Activated CD8-positive, alpha-beta T cell treated with anti-CD3 and anti-CD28 coated beads for 36 hours (primary cell): ENCODE data around the gene DNAAF1. TPM values are rescaled to one million over a fixed set of nuclear protein-coding genes. Genes with fewer than 3 reads are reported as not detected.

Experiments used
- ATAC-seq: fragments of 200-7000 bp; cut with Tn5 transposase; one replicate; pipeline ENCODE4 v1.10.0; 2021; ENCODE audit warnings: mild to moderate bottlenecking, moderate library complexity
- CTCF ChIA-PET: fragments of 350-600 bp; sonication (Branson Sonifier 250); formaldehyde crosslinking; loops from one replicate; lab custom pipeline; 2021; ENCODE audit warnings: antibody characterized with exemption; lab: Charles Lee
- POLR2A ChIA-PET: fragments of 350-600 bp; sonication (Branson Sonifier 250); formaldehyde crosslinking; loops from one replicate; lab custom pipeline; 2021; ENCODE audit warnings: antibody characterized with exemption; lab: Charles Lee
- DNase-seq: peaks from one replicate; pipeline ENCODE4 v3.0.0-alpha.2; 2020
- H3K27ac Mint-ChIP-seq: one replicate; pipeline ENCODE4 v1.8.0; 2021; ENCODE audit warnings: mild to moderate bottlenecking, mixed read lengths
- H3K27me3 Mint-ChIP-seq: one replicate; pipeline ENCODE4 v1.8.0; 2021; ENCODE audit warnings: mixed read lengths
- H3K36me3 Mint-ChIP-seq: one replicate; pipeline ENCODE4 v1.8.0; 2021; ENCODE audit warnings: low read depth, mixed read lengths
- H3K4me1 Mint-ChIP-seq: one replicate; pipeline ENCODE4 v1.8.0; 2021; ENCODE audit warnings: low read depth, mixed read lengths
- H3K4me3 Mint-ChIP-seq: one replicate; pipeline ENCODE4 v1.8.0; 2021; ENCODE audit warnings: mild to moderate bottlenecking, moderate library complexity, mixed read lengths
- H3K9me3 Mint-ChIP-seq: one replicate; pipeline ENCODE4 v1.8.0; 2021; ENCODE audit warnings: mixed read lengths
- CTCF ChIP-seq: fragments of 200-600 bp; IDR thresholded peaks from one replicate; pipeline ENCODE4 v1.8.0; 2022; ENCODE audit warnings: antibody characterized with exemption, mild to moderate bottlenecking
- intact Hi-C: fragments of 100-400 bp; cut with micrococcal nuclease; formaldehyde crosslinking; loops from one replicate; pipeline ENCODE4 v1.10.0; 2022
- total RNA-seq, 2 experiments: library from RNA; stranded (reverse); gene quantifications; one replicate each; pipeline ENCODE4 v1.2.3, GENCODE V29; 2021

DNAAF1 gene
- total RNA-seq, 2 experiments from 2014 or later = not detected

DNA sequence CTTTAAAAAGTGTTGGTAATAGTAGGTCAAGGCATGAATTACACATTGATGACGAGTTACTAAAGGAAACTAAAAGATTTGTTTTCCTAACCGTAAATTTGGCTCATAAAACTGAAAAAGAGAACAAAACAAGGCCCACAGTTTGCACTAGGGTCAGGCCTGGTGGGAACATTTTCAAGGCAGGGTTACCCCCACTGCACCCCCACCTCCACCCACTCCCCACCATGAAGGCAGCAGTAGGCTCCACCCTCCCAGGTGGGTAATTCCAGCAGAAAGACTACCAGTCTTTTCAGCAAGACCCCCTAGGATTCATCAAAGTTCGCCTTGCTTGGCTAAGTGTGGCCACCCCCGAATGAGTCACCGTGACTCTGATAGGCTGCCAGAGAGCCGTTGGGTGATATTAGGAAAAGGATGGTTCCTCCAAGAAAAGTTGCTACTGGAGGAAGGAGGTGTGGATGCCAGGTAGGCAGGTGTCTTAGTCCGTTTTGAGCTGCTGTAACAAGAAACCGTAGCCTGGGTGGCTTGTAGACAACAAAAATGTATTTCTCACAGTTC is 8.6 kb downstream of the DNAAF1 start:
- CTCF ChIA-PET = interaction anchor here (1.4 kb wide), 1 partner anchor 22 kb away, joined by 4 read pairs; no protein-coding TSS in a partner anchor
- DNase-seq (no peak), ATAC-seq (no peak)
- no peak overlapping the region for H3K27ac Mint-ChIP-seq
- peaks cover 2% of the 10 kb centered on the region for H3K4me1 Mint-ChIP-seq
- peaks cover 5% of the 10 kb centered on the region for H3K27me3 Mint-ChIP-seq
- intact Hi-C loops = no loop called here
- no peak overlapping the region for H3K4me3 Mint-ChIP-seq
- no peaks in the 10 kb centered on the region for H3K36me3 Mint-ChIP-seq
- no peak for TF ChIP-seq CTCF
- no peaks in the 10 kb centered on the region for H3K9me3 Mint-ChIP-seq
- POLR2A ChIA-PET = no interaction called here

GRCh38 chr16:84155226-84155625 is 10.1 kb downstream of the DNAAF1 start:
- ChIA-PET CTCF (interaction anchor here (1.1 to 1.7 kb wide), 4 partner anchors 11 to 89 kb away, joined by 3 to 5 read pairs (median 4); no protein-coding TSS in a partner anchor), POLR2A (interaction anchor here (2.4 kb wide), 1 partner anchor 21 kb away, joined by 6 read pairs; no protein-coding TSS in a partner anchor)
- H3K4me1 Mint-ChIP-seq = no peaks in the 10 kb centered on the region
- no peak for ATAC-seq
- intact Hi-C loops = no loop called here
- H3K27me3 Mint-ChIP-seq = peaks cover 15% of the 10 kb centered on the region
- H3K36me3 Mint-ChIP-seq = no peaks in the 10 kb centered on the region
- no peak overlapping the region for H3K27ac Mint-ChIP-seq
- no peaks in the 10 kb centered on the region for H3K9me3 Mint-ChIP-seq
- TF ChIP-seq CTCF = no peak
- no peak for DNase-seq
- H3K4me3 Mint-ChIP-seq = no peak overlapping the region

- no peak overlapping the region for H3K27ac Mint-ChIP-seq
- no peaks in the 10 kb centered on the region for H3K36me3 Mint-ChIP-seq
Observed at GRCh38 chr16:84155771-84156170, 10.7 kb downstream of the DNAAF1 start.

DNA sequence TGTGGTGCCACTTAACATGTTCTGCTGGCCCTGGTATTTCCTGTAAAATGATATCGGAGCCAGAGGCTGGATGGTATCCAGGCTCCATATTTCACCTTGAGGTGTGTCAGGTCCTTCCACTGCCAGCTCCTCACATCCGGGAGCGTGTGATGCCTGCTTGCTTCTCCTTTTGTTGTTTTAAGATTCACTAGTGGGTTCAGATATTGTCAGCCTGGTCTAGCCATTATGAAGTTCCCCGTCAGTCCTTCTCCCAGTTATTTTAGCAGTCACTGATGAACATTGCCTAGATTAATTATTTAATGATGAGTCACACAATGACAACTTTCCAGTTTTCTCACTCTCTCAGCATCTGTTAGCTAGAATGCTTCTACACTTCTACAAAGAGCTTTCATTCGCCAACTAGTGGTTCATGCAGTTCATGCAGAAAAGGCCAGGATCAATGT is 11.3 kb downstream of the DNAAF1 start:
- no peak overlapping the region for H3K27ac Mint-ChIP-seq
- intact Hi-C loops = no loop called here
- no peak for DNase-seq
- ChIA-PET CTCF (interaction anchor here (0.9 to 2.5 kb wide), 8 partner anchors 10 to 93 kb away, joined by 3 to 6 read pairs (median 4); no protein-coding TSS in a partner anchor), POLR2A (interaction anchor here (0.6 to 2.4 kb wide), 3 partner anchors 11 to 19 kb away, joined by 3 to 6 read pairs (median 3); partner anchors contain the start of genes DNAAF1 and HSDL1)
- H3K4me1 Mint-ChIP-seq = no peaks in the 10 kb centered on the region
- H3K36me3 Mint-ChIP-seq = no peaks in the 10 kb centered on the region
- no peaks in the 10 kb centered on the region for H3K9me3 Mint-ChIP-seq
- peaks cover 15% of the 10 kb centered on the region for H3K27me3 Mint-ChIP-seq
- no peak for ATAC-seq
- no peak for TF ChIP-seq CTCF
- H3K4me3 Mint-ChIP-seq = no peak overlapping the region

More at GRCh38 chr16:84155771-84156170, 10.7 kb downstream of the DNAAF1 start:
- intact Hi-C loops = no loop called here
- TF ChIP-seq CTCF = no peak
- Mint-ChIP-seq H3K9me3 (no peaks in the 10 kb centered on the region), H3K27me3 (peaks cover 15% of the 10 kb centered on the region), H3K4me3 (no peak overlapping the region), H3K4me1 (no peaks in the 10 kb centered on the region)
- no peak for ATAC-seq
- POLR2A ChIA-PET = interaction anchor here (0.8 to 2.4 kb wide), 2 partner anchors 11 to 20 kb away, joined by 3 to 6 read pairs; partner anchors contain the start of genes DNAAF1 and HSDL1
- CTCF ChIA-PET = interaction anchor here (0.9 to 1.7 kb wide), 7 partner anchors 11 to 92 kb away, joined by 3 to 6 read pairs (median 3); no protein-coding TSS in a partner anchor
- DNase-seq = no peak

DNA sequence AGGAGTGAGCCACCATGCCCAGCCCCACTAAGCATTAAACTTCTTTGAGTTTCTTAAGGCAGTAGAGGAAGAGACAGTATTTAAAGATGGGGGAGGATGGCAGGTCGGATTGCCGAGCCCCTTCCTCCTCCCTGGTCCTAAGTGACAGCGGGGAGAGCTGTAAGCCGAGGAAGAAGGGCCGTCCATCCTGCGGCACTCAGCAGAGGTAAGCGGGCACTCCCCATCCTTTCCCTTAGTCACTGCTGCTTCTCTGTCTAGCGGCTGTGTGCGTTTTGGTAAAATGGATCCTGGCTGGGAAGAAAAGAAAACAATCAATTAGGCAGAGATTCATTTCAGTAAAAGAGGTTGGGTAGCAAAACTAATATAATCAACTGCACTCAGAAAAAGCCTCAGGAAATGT is 13.9 kb downstream of the DNAAF1 start:
- TF ChIP-seq CTCF = no peak
- Mint-ChIP-seq H3K36me3 (no peaks in the 10 kb centered on the region), H3K27ac (no peak overlapping the region), H3K4me1 (no peaks in the 10 kb centered on the region), H3K4me3 (no peak overlapping the region), H3K9me3 (no peaks in the 10 kb centered on the region), H3K27me3 (peaks cover 17% of the 10 kb centered on the region)
- no peak for ATAC-seq
- intact Hi-C loops = no loop called here
- ChIA-PET CTCF (interaction anchor here (1.4 to 2.5 kb wide), 2 partner anchors 12 to 17 kb away, joined by 3 to 6 read pairs; no protein-coding TSS in a partner anchor), POLR2A (no interaction called here)
- no peak for DNase-seq
